Right lobe of liver (tissue), 6 donors: ENCODE data around the gene CPB2. TPM values are rescaled to one million over a fixed set of nuclear protein-coding genes. Genes with fewer than 3 reads are reported as not detected.

Source experiments
- ATAC-seq, 4 donors: fragments of 200-7000 bp; cut with Tn5 transposase; one replicate each; pipeline ENCODE4 v1.9.1; 2020; ENCODE audit warnings: mild to moderate bottlenecking in 4 of 4, moderate library complexity in 4 of 4
- DNase-seq, 3 donors: peaks; one replicate each; pipeline ENCODE4 v3.0.0-alpha.2; 2020
- H3K27ac ChIP-seq, 3 donors: fragments of 200-600 bp; one replicate each; pipeline ENCODE4 v1.8.0; 2022
- H3K27me3 ChIP-seq, 2 donors: fragments of 200-600 bp; one replicate each; pipeline ENCODE4 v1.8.0; 2022
- H3K36me3 ChIP-seq, 4 donors: fragments of 200-600 bp; sonication (generic) in 1 of 4; one replicate each; pipeline versions ENCODE4 v1.5.1 to v1.8.0; 2017 to 2022; ENCODE audit warnings: control low read depth in 1 of 4
- H3K4me1 ChIP-seq, 4 donors: fragments of 200-600 bp; sonication (generic) in 1 of 4; one replicate each; pipeline versions ENCODE4 v1.5.1 to v1.8.0; 2017 to 2022; ENCODE audit warnings: control low read depth in 1 of 4
- H3K4me3 ChIP-seq, 3 donors: fragments of 200-600 bp; one replicate each; pipeline ENCODE4 v1.8.0; 2022
- H3K9me3 ChIP-seq, 4 donors: fragments of 200-600 bp; sonication (generic) in 1 of 4; one replicate each; pipeline versions ENCODE4 v1.5.1 to v1.8.0; 2017 to 2022; ENCODE audit warnings: control low read depth in 1 of 4
- CTCF ChIP-seq, 4 donors: fragments of 200-600 bp in 3 of 4; fragments of 450-650 bp in 1 of 4; IDR thresholded peaks; one replicate each; pipeline versions ENCODE4 v1.5.1 to v1.8.0; 2016 to 2022; ENCODE audit warnings: antibody characterized with exemption in 4 of 4, mild to moderate bottlenecking in 2 of 4
- POLR2A ChIP-seq: fragments of 450-650 bp; IDR thresholded peaks from one replicate; pipeline ENCODE4 v1.6.1; 2017; ENCODE audit warnings: antibody characterized with exemption, mild to moderate bottlenecking
- WGBS: methylation state at CpG from one replicate; pipeline ENCODE4 v1.1.6; 2018; ENCODE audit warnings: low coverage, low lambda C conversion rate; ENCODE audit not compliant: insufficient coverage; ENCODE audit errors: missing lambda C conversion rate; 5-methylcytosine and 5-hydroxymethylcytosine counted together
- intact Hi-C, 2 donors: fragments of 100-400 bp; cut with DNase I; formaldehyde crosslinking; loops; one replicate each; pipeline versions ENCODE4 v1.11.2 to v1.14.1; 2022
- total RNA-seq, 6 experiments: library from RNA; depleted of rRNA in 2 of 6; stranded (reverse); fragments of >200 nt in 2 of 6; fragmentation: NEBNext Ultra II Directional in 3 of 6; extraction: Animal tissue kit (Norgen Biotek cat#: 25700) in 3 of 6; gene quantifications; one replicate each; pipeline versions ENCODE4 v1.1.0 to v1.2.4, GENCODE V29; 2016 to 2023
- donor health status: DM: no; HTN: yes; CAD: no.
- donor health status: DM: no; HTN: no; CAD: no.
- donor health status: DM: no; HTN: no; CAD: no.
- donor health status: DM: no; HTN: yes; CAD: no.
- donor health status: DM: no; HTN: yes; CAD: no.

The CPB2 gene
- total RNA-seq, 6 experiments from 2014 or later: 342 to 693 (median 554) TPM

GRCh38 chr13:46100191-46100815 lies 4.5 kb downstream of the CPB2 start:
- peak overlapping the region in 2 of 3 donors; percentile 56 to 61 for H3K4me3 ChIP-seq

GRCh38 chr13:46097663-46098062 lies 7.2 kb downstream of the CPB2 start:
- WGBS: 17% methylated on average over 4 of the region's 4 CpGs
- no peak for DNase-seq
- H3K36me3 ChIP-seq: peaks cover 0 to 8% (median 0%) of the 10 kb centered on the region in 4 donors
- H3K9me3 ChIP-seq: no peaks in the 10 kb centered on the region
- H3K4me3 ChIP-seq: peak overlapping the region in 2 of 3 donors; percentile 14 to 20
- no peaks in the 10 kb centered on the region for H3K27me3 ChIP-seq
- intact Hi-C loops: no loop called here
- peaks cover 0 to 65% (median 15%) of the 10 kb centered on the region in 4 donors for H3K4me1 ChIP-seq
- H3K27ac ChIP-seq: peak overlapping the region; percentile 58 to 97 (median 95)
- ATAC-seq: peak; percentile 14 to 62 (median 38)
- TF ChIP-seq POLR2A: no peak
- no peak for TF ChIP-seq CTCF (IDR thresholded peaks at IDR 0.05)

More at GRCh38 chr13:46100191-46100815, 4.5 kb downstream of the CPB2 start:
- DNase-seq (no peak), ATAC-seq (peak; percentile 40 to 53 (median 42))
- no peak for TF ChIP-seq CTCF (IDR thresholded peaks at IDR 0.05)
- TF ChIP-seq POLR2A: peak; percentile 28
- peak overlapping the region; percentile 83 to 97 (median 95) for H3K27ac ChIP-seq
- intact Hi-C loops: no loop called here
- H3K9me3 ChIP-seq: no peaks in the 10 kb centered on the region
- peaks cover 0 to 8% (median 0%) of the 10 kb centered on the region in 4 donors for H3K36me3 ChIP-seq
- WGBS: 26% methylated on average over 1 of the region's 1 CpG
- H3K4me1 ChIP-seq: peaks cover 0 to 47% (median 13%) of the 10 kb centered on the region in 4 donors
- no peaks in the 10 kb centered on the region for H3K27me3 ChIP-seq

- peaks cover 0 to 8% (median 0%) of the 10 kb centered on the region in 4 donors for H3K36me3 ChIP-seq
- ATAC-seq (peak; percentile 54 to 74 (median 68)), DNase-seq (peak; percentile 62 to 83 (median 74))
- WGBS: no CpG with 5 or more reads among the region's 3 CpGs
- H3K4me1 ChIP-seq: peaks cover 0 to 65% (median 15%) of the 10 kb centered on the region in 4 donors
- no peaks in the 10 kb centered on the region for H3K27me3 ChIP-seq
- TF ChIP-seq CTCF (IDR thresholded peaks at IDR 0.05) (no peak), POLR2A (peak; percentile 83)
- H3K4me3 ChIP-seq: peak overlapping the region in 1 of 3 donors; percentile 20
- intact Hi-C loops: no loop called here
- no peaks in the 10 kb centered on the region for H3K9me3 ChIP-seq
- peak overlapping the region; percentile 58 to 97 (median 95) for H3K27ac ChIP-seq
Measured at GRCh38 chr13:46097015-46097414, 7.8 kb downstream of the CPB2 start.

- ATAC-seq (peak; percentile 6 to 74 (median 56)), DNase-seq (peak in 1 of 3 donors; percentile 69)
- H3K27me3 ChIP-seq: no peaks in the 10 kb centered on the region
- peaks cover 0 to 8% (median 2%) of the 10 kb centered on the region in 4 donors for H3K36me3 ChIP-seq
- H3K4me3 ChIP-seq: peak overlapping the region in 1 of 3 donors; percentile 14
- no peak for TF ChIP-seq CTCF (IDR thresholded peaks at IDR 0.05)
- TF ChIP-seq POLR2A: no peak
- H3K27ac ChIP-seq: peak overlapping the region in 2 of 3 donors; percentile 95 to 97
- WGBS: 33% methylated on average over 3 of the region's 3 CpGs
- H3K9me3 ChIP-seq: no peaks in the 10 kb centered on the region
- intact Hi-C loops: no loop called here
- peaks cover 0 to 68% (median 13%) of the 10 kb centered on the region in 4 donors for H3K4me1 ChIP-seq
Measured at GRCh38 chr13:46094478-46094877, 10.4 kb downstream of the CPB2 start.
